IMR-90 (cell line): ENCODE results near the gene PRKCA. TPM values are rescaled to one million over a fixed set of nuclear protein-coding genes. Genes with fewer than 3 reads are reported as not detected.

ENCODE experiments used
- ATAC-seq: fragments of 200-7000 bp; cut with Tn5 transposase; 2 replicates; pipeline ENCODE4 v1.9.1; 2020; ENCODE audit warnings: low read depth, mild to moderate bottlenecking, moderate library complexity
- BruUV-seq: library from RNA; stranded (reverse); fragments of 400-500 nt; replicated peaks from 2 replicates; lab custom pipeline; 2021; lab: Mats Ljungman, UMichigan
- CTCF ChIA-PET: fragments of 300-600 bp; formaldehyde crosslinking; extraction: SDS; loops from one replicate; lab custom pipeline; 2021; ENCODE audit warnings: antibody characterized with exemption; lab: Yijun Ruan, JAX
- POLR2A ChIA-PET: fragments of 300-600 bp; sonication (Branson Sonifier 250); formaldehyde crosslinking; loops from one replicate; lab custom pipeline; 2022; ENCODE audit warnings: antibody characterized with exemption; ENCODE audit not compliant: unreplicated experiment; lab: Charles Lee
- DNase-seq: peaks from one replicate; pipeline ENCODE4 v3.0.0; 2013
- H2AFZ ChIP-seq: replicated peaks from 2 replicates; pipeline ENCODE3; 2013; ENCODE audit warnings: low read length, mild to moderate bottlenecking; ENCODE audit not compliant: poor library complexity
- H2AK5ac ChIP-seq: 2 replicates; pipeline ENCODE4 v1.6.1; 2013; ENCODE audit warnings: low read depth, low read length, inconsistent platforms
- H2AK9ac ChIP-seq: replicated peaks from 2 replicates; pipeline ENCODE3; 2013; ENCODE audit warnings: mild to moderate bottlenecking, low read depth, low read length, moderate library complexity; ENCODE audit not compliant: poor library complexity
- H2BK120ac ChIP-seq: 2 replicates; pipeline ENCODE4 v1.6.1; 2013; ENCODE audit warnings: low read depth, low read length, inconsistent platforms
- H2BK15ac ChIP-seq: 3 replicates; pipeline ENCODE4 v1.6.1; 2013; ENCODE audit warnings: low read depth, low read length, inconsistent platforms
- H2BK20ac ChIP-seq: 2 replicates; pipeline ENCODE4 v1.6.1; 2013; ENCODE audit warnings: low read depth, mild to moderate bottlenecking, inconsistent platforms, low read length, moderate library complexity
- H2BK5ac ChIP-seq: 2 replicates; pipeline ENCODE4 v1.6.1; 2013; ENCODE audit warnings: mild to moderate bottlenecking, low read depth, low read length, inconsistent platforms; ENCODE audit not compliant: poor library complexity, severe bottlenecking
- H3K14ac ChIP-seq: replicated peaks from 2 replicates; pipeline ENCODE4 v1.6.1; 2013; ENCODE audit warnings: low read depth, low read length, inconsistent platforms
- H3K18ac ChIP-seq: 2 replicates; pipeline ENCODE4 v1.6.1; 2013; ENCODE audit warnings: low read depth, low read length, control low read depth
- H3K23ac ChIP-seq: 2 replicates; pipeline ENCODE4 v1.6.1; 2013; ENCODE audit warnings: low read depth, low read length, inconsistent platforms
- H3K27ac ChIP-seq: 2 replicates; pipeline ENCODE4 v1.5.1; 2013; ENCODE audit warnings: mild to moderate bottlenecking, control low read depth, low read length; ENCODE audit not compliant: insufficient read depth
- H3K27me3 ChIP-seq: 2 replicates; pipeline ENCODE4 v1.6.1; 2013; ENCODE audit warnings: low read length; ENCODE audit not compliant: control insufficient read depth, insufficient read depth
- H3K36me3 ChIP-seq: 2 replicates; pipeline ENCODE4 v1.6.1; 2013; ENCODE audit warnings: low read length, mixed read lengths; ENCODE audit not compliant: control insufficient read depth, insufficient read depth
- H3K4ac ChIP-seq: 2 replicates; pipeline ENCODE4 v1.6.1; 2013; ENCODE audit warnings: low read depth, low read length, inconsistent platforms
- H3K4me1 ChIP-seq: 2 replicates; pipeline ENCODE4 v1.6.1; 2013; ENCODE audit warnings: low read length, mixed read lengths; ENCODE audit not compliant: control insufficient read depth, insufficient read depth
- H3K4me2 ChIP-seq: 2 replicates; pipeline ENCODE4 v1.6.1; 2013; ENCODE audit warnings: low read depth, mild to moderate bottlenecking, control low read depth, low read length, moderate library complexity
- H3K4me3 ChIP-seq: 2 replicates; pipeline ENCODE4 v1.5.1; 2013; ENCODE audit warnings: low read depth, mild to moderate bottlenecking, control low read depth, low read length, moderate library complexity; ENCODE audit not compliant: insufficient read depth
- H3K56ac ChIP-seq: 2 replicates; pipeline ENCODE4 v1.6.1; 2013; ENCODE audit warnings: low read length, inconsistent platforms; ENCODE audit not compliant: insufficient read depth; ENCODE audit errors: extremely low read depth
- H3K79me1 ChIP-seq, 2 experiments: 2 replicates each; pipeline ENCODE4 v1.6.1; 2013; ENCODE audit warnings: low read length in 2 of 2, inconsistent platforms in 1 of 2, low read depth in 1 of 2
- H3K9ac ChIP-seq: 2 replicates; pipeline ENCODE4 v1.6.1; 2013; ENCODE audit warnings: low read depth, low read length, control low read depth
- H3K9me1 ChIP-seq: 2 replicates; pipeline ENCODE4 v1.6.1; 2013; ENCODE audit warnings: low read length, inconsistent platforms; ENCODE audit not compliant: insufficient read depth
- H3K9me3 ChIP-seq: 2 replicates; pipeline ENCODE4 v1.6.1; 2013; ENCODE audit warnings: low read length; ENCODE audit not compliant: control insufficient read depth, insufficient read depth
- H4K20me1 ChIP-seq: 2 replicates; pipeline ENCODE4 v1.6.1; 2013; ENCODE audit warnings: low read length, inconsistent platforms; ENCODE audit not compliant: insufficient read depth
- H4K5ac ChIP-seq: 2 replicates; pipeline ENCODE4 v1.6.1; 2013; ENCODE audit warnings: mild to moderate bottlenecking, low read depth, low read length, control low read depth
- H4K8ac ChIP-seq, 2 experiments: 2 replicates each; pipeline ENCODE4 v1.6.1; 2013; ENCODE audit warnings: low read depth in 2 of 2, low read length in 2 of 2, control low read depth in 1 of 2, inconsistent platforms in 1 of 2
- H4K91ac ChIP-seq: 2 replicates; pipeline ENCODE4 v1.6.1; 2013; ENCODE audit warnings: low read depth, low read length, inconsistent platforms; ENCODE audit not compliant: insufficient read depth
- MAFK ChIP-seq: IDR thresholded peaks from 2 replicates; pipeline ENCODE4 v1.6.1; 2012; ENCODE audit warnings: low read depth, low read length, improper control_type of control experiment
- NFE2L2 ChIP-seq: fragments of 150-350 bp; IDR thresholded peaks from 2 replicates; pipeline ENCODE4 v1.6.1; 2016; ENCODE audit warnings: low read depth, mild to moderate bottlenecking, low read length
- WGBS, 2 experiments: methylation state at CpG; one replicate each; pipeline versions ENCODE4 v1.1.5 to v1.1.7; 2013; ENCODE audit warnings: missing lambda C conversion rate in 2 of 2; ENCODE audit not compliant: insufficient read length in 1 of 2; ENCODE audit errors: extremely low coverage in 2 of 2; 5-methylcytosine and 5-hydroxymethylcytosine counted together
- dilution Hi-C: fragments of 300-500 bp; cut with HindIII; formaldehyde crosslinking; loops from one replicate; pipeline ENCODE4 v1.14.3; 2018; ENCODE audit warnings: low sequenced_read_pairs; ENCODE audit not compliant: unreplicated experiment
- in situ Hi-C: fragments of 300-500 bp; cut with MboI; formaldehyde crosslinking; loops from 3 replicates; pipeline ENCODE4 v1.14.3; 2019; ENCODE audit warnings: low sequenced_read_pairs, inconsistent platforms, mixed read lengths
- intact Hi-C: fragments of 100-400 bp; cut with micrococcal nuclease; formaldehyde crosslinking; loops from 2 replicates; pipeline ENCODE4 v1.10.0; 2022
- polyA plus RNA-seq, 3 experiments: library from polyadenylated mRNA; depleted of rRNA; stranded (reverse); fragments of >200 nt; gene quantifications; 2 replicates each; pipeline ENCODE4 v1.2.3, GENCODE V29; 2012; ENCODE audit warnings: low replicate concordance in 1 of 3
- total RNA-seq: library from RNA; depleted of rRNA; stranded (reverse); fragments of >200 nt; gene quantifications from 2 replicates; pipeline ENCODE4 v1.2.3, GENCODE V29; 2012
- TF ChIP-seq, protein P1 (sequence below): conservative IDR thresholded peaks from 2 replicates; pipeline ENCODE4 v1.5.1; 2012; ENCODE audit warnings: mild to moderate bottlenecking, low read depth, low read length, improper control_type of control experiment

The PRKCA gene
- total and polyA plus RNA-seq, 2 of the 4 experiments (the other 2 are of a cell fraction), result 31.0 to 46.0 TPM

DNA sequence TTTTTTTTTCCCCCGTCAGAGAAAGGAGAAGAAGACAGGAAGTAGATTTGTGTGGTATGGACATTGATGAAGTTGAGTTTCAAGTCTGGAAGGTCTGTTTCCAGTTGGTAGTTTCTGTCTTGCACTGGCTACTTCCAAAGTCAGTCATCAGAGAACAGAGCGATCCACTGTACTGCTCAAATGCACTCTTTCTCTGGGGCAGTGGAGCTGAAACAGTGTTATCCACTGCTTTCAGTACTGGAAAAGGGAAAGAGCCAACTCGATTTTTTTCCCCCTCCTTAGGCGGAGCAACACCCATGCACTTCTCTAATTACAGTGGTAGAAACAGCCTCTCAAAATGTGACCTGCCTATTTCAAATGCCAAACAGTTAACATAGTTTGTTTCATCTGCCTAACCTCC is 7.4 kb downstream of the PRKCA start (continued):
- TF ChIP-seq MAFK, result no peak

DNA sequence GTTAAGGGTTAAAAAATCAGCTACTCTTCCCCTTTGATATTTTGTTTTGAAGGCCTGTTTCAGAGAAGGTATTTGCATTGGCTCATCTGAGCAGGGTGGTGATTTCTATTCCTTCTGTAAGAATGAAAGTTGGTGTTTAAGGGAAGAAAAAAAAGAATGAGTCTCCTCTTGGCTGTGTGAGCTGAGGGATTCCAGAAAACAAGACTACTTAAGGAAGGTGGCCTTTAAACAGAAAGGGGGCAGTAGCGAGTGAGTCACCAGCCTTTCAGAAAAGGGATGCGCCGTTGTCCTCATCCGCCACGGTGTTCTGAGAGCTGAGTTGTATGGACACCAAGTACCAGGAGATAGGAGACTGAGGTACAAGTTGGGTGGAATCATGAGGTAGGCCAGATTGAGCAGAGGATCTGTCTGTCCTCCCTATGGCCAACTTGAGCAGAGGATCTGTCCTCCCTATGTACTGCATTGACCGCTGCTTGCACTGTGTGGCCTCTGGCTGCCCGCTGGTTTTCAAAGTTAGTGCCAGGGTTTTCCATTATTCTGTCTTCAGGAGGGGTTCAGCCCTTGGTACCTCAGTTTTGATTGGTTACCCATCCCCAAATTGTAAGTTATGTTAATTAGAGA is 8.2 kb downstream of the PRKCA start:
- H3K4me2 ChIP-seq, result no peak overlapping the region
- 0 out of 2 replicates have a peak overlapping the region, but pooled peaks have one; percentile 8 for H2BK120ac ChIP-seq
- H3K14ac ChIP-seq, result no peak overlapping the region; the same call in 1 of the 2 replicates
- peaks cover 41 to 77% of the 10 kb centered on the region in 2 experiments for H3K79me1 ChIP-seq
- peaks cover 9% of the 10 kb centered on the region for H3K36me3 ChIP-seq
- POLR2A ChIA-PET, result interaction anchor here (0.6 kb wide), 1 partner anchor 10 kb away, joined by 8 read pairs; no protein-coding TSS in a partner anchor
- no peak for DNase-seq
- peaks cover 17% of the 10 kb centered on the region for H3K4me1 ChIP-seq
- no peak overlapping the region for H4K91ac ChIP-seq
- no peak overlapping the region for H3K9ac ChIP-seq
- peak overlapping the region; percentile 65; the same call in 1 of the 2 replicates for H2AK5ac ChIP-seq
- H4K8ac ChIP-seq, result peak overlapping the region in 1 of 2 experiments; percentile 6; a peak in 1 of 4 replicates
- H2BK20ac ChIP-seq, result no peak overlapping the region
- 93% methylated on average over 5 of the region's 7 CpGs; no CpG with 5 or more reads in 1 of the 2 experiments for WGBS, 2 experiments
- H4K20me1 ChIP-seq, result 0 out of 2 replicates have a peak, but pooled peaks cover 7% of the 10 kb centered on the region
- no peak overlapping the region for H2AFZ ChIP-seq
- H3K4ac ChIP-seq, result no peak overlapping the region
- no peaks in the 10 kb centered on the region for H3K9me3 ChIP-seq
- no TSS peak for BruUV-seq
- in situ Hi-C loops (no loop called here), intact Hi-C loops (loop anchor here (5.0 kb wide), 1 partner anchor 92 kb away; no protein-coding TSS in a partner anchor), dilution Hi-C loops (no loop called here)
- no peak overlapping the region for H3K56ac ChIP-seq
- no peak overlapping the region for H2AK9ac ChIP-seq
- no peak overlapping the region for H3K23ac ChIP-seq
- H4K5ac ChIP-seq, result peak overlapping the region; percentile 38
- no peak for ATAC-seq
- peaks cover 15% of the 10 kb centered on the region for H3K9me1 ChIP-seq
- no peak overlapping the region for H2BK5ac ChIP-seq
- H3K27ac ChIP-seq, result no peak overlapping the region
- no peak overlapping the region for H3K4me3 ChIP-seq
- no peaks in the 10 kb centered on the region for H3K27me3 ChIP-seq
- H2BK15ac ChIP-seq, result 0 out of 3 replicates have a peak overlapping the region, but pooled peaks have one; percentile 12
- H3K18ac ChIP-seq, result 0 out of 2 replicates have a peak overlapping the region, but pooled peaks have one; percentile 2
- TF ChIP-seq NFE2L2, result no peak
- TF ChIP-seq, protein P1, sequence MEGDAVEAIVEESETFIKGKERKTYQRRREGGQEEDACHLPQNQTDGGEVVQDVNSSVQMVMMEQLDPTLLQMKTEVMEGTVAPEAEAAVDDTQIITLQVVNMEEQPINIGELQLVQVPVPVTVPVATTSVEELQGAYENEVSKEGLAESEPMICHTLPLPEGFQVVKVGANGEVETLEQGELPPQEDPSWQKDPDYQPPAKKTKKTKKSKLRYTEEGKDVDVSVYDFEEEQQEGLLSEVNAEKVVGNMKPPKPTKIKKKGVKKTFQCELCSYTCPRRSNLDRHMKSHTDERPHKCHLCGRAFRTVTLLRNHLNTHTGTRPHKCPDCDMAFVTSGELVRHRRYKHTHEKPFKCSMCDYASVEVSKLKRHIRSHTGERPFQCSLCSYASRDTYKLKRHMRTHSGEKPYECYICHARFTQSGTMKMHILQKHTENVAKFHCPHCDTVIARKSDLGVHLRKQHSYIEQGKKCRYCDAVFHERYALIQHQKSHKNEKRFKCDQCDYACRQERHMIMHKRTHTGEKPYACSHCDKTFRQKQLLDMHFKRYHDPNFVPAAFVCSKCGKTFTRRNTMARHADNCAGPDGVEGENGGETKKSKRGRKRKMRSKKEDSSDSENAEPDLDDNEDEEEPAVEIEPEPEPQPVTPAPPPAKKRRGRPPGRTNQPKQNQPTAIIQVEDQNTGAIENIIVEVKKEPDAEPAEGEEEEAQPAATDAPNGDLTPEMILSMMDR, result 0 out of 2 replicates have a peak, but pooled peaks have one; percentile 11
- CTCF ChIA-PET, result interaction anchor here (0.7 kb wide), 1 partner anchor 13 kb away, joined by 3 read pairs; no protein-coding TSS in a partner anchor
